Measurements from ENCODE around the gene KCNA10. TPM values are rescaled to one million over a fixed set of nuclear protein-coding genes. Genes with fewer than 3 reads are reported as not detected.

Gene KCNA10
- total RNA-seq, 1 experiment from 2014 or later: not detected

DNA sequence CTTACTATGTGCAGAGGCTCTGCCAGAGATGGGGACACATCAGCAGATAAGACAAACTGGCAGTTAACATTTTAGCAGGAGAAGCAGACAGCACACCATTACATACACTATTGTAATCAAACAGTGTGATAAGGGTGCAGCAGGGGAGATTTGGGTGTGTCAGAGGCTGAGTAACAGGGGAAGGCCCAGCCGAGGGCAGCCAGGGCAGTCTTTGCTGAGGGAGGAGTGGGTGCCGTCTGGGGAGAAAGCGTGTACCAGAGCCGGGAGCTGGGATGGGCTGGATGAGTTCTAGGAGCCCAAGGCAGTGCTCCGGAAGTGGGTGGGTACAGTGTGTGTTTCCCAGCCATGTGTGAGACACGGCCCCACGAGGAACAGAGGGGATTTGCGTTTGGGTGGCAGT, 31.2 kb downstream of the KCNA10 start:
- no peaks in the 10 kb centered on the region for H3K79me2 ChIP-seq (ENCODE audit: low read length)
- no peaks in the 10 kb centered on the region for H3F3A ChIP-seq (ENCODE audit: low read length, unreplicated experiment)
- intact Hi-C loops (cut with micrococcal nuclease): no loop called here
- no TSS peak for BruUV-seq (replicated peaks)
- peaks cover 7% of the 10 kb centered on the region; the same call in 1 of the 2 replicates for H3K4me1 ChIP-seq (ENCODE audit: insufficient read depth, low read length)
- no peak for DNase-seq
- H3K9me3 ChIP-seq (ENCODE audit: low read length): no peaks in the 10 kb centered on the region
- TF ChIP-seq EZH2phosphoT487 (IDR thresholded peaks at IDR 0.05; ENCODE audit: borderline replicate concordance, low read length): no peak
- no peak for TF ChIP-seq CTCF (conservative IDR thresholded peaks at IDR 0.05; ENCODE audit: low read depth, low read length)
- H4K20me1 ChIP-seq (ENCODE audit: low read length): no peaks in the 10 kb centered on the region
- no peak overlapping the region for H3K27ac ChIP-seq (ENCODE audit: low read length)
- no peak overlapping the region for H3K9ac ChIP-seq (ENCODE audit: low read length)
- H3K9me2 ChIP-seq (replicated peaks; ENCODE audit: low read length): no peaks in the 10 kb centered on the region
- peak; percentile 58 for ATAC-seq
- H2AFZ ChIP-seq (ENCODE audit: low read length): 0 out of 2 replicates have a peak overlapping the region, but pooled peaks have one; percentile 26
- CTCF ChIA-PET: interaction anchor here (0.9 kb wide), 1 partner anchor 8 kb away, joined by 3 read pairs; no protein-coding TSS in a partner anchor
- POLR2A ChIA-PET (ENCODE audit: unreplicated experiment): no interaction called here
- H3K4me2 ChIP-seq (ENCODE audit: low read length): no peak overlapping the region
- H3K4me3 ChIP-seq (ENCODE audit: low read length): no peak overlapping the region
- H3K27me3 ChIP-seq (ENCODE audit: low read length): no peaks in the 10 kb centered on the region
- no peaks in the 10 kb centered on the region for H3K36me3 ChIP-seq (ENCODE audit: low read depth, low read length)

DNA sequence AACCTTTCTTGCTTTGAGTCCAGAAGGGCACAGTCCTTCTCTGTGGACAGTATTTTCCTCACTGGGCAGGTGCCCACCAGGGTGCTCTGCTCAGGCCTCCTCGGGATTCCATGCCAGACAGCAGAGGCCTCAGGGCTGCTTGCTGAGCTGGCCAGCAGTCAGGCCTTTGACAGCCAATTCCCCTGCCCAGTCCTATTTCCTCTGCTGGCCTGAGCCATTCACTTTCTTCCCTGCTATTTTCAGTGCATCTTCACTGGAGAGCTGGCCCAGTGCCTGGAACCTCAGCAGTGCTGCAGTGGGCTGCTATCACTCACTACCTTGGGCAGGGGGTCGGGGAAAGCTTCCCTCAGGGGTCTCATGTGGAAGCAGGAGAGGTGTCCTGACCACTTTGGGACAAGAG, 33.2 kb downstream of the KCNA10 start:
- ChIA-PET POLR2A (ENCODE audit: unreplicated experiment) (no interaction called here), CTCF (no interaction called here)
- no peaks in the 10 kb centered on the region for H4K20me1 ChIP-seq (ENCODE audit: low read length)
- H3K9me2 ChIP-seq (replicated peaks; ENCODE audit: low read length): no peaks in the 10 kb centered on the region
- no peak for DNase-seq
- BruUV-seq (replicated peaks): no TSS peak
- H3K27ac ChIP-seq (ENCODE audit: low read length): no peak overlapping the region
- intact Hi-C loops (cut with micrococcal nuclease): no loop called here
- TF ChIP-seq EZH2phosphoT487 (IDR thresholded peaks at IDR 0.05; ENCODE audit: borderline replicate concordance, low read length): no peak
- TF ChIP-seq EZH2 (IDR thresholded peaks at IDR 0.05; ENCODE audit: low read length, unreplicated experiment): no peak
- TF ChIP-seq CTCF (conservative IDR thresholded peaks at IDR 0.05; ENCODE audit: low read depth, low read length): no peak
- no peaks in the 10 kb centered on the region for H3K9me3 ChIP-seq (ENCODE audit: low read length)
- H3K4me1 ChIP-seq (ENCODE audit: insufficient read depth, low read length): peaks cover 7% of the 10 kb centered on the region; the same call in 1 of the 2 replicates
- no peaks in the 10 kb centered on the region for H3K79me2 ChIP-seq (ENCODE audit: low read length)
- no peak overlapping the region for H3K4me2 ChIP-seq (ENCODE audit: low read length)
- H2AFZ ChIP-seq (ENCODE audit: low read length): no peak overlapping the region
- H3K36me3 ChIP-seq (ENCODE audit: low read depth, low read length): no peaks in the 10 kb centered on the region
- no peak overlapping the region for H3K4me3 ChIP-seq (ENCODE audit: low read length)
- H3F3A ChIP-seq (ENCODE audit: low read length, unreplicated experiment): no peaks in the 10 kb centered on the region
- no peaks in the 10 kb centered on the region for H3K27me3 ChIP-seq (ENCODE audit: low read length)
- no peak; the same call in 1 of the 2 replicates for ATAC-seq
- no peak overlapping the region for H3K9ac ChIP-seq (ENCODE audit: low read length)

DNA sequence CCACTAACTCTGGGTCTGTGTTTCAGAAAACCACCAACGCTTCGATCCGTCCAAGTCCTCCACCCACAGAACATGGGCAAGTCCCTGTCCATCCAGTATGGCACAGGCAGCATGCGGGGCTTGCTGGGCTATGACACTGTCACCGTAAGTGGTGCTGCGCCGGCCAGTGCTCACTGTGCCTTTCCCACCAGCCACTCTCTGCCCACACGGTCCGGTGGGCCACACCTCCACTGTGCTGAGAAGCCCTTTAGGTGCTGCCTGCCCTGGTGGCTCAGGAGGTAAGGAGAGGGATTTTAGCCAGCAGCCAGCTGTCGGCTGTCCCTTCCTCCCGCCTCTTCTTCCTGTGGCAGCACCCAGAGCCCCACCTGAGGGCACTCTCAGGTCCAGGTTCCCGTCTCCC, 34.2 kb downstream of the KCNA10 start:
- H3K27ac ChIP-seq (ENCODE audit: low read length): no peak overlapping the region
- H3K4me3 ChIP-seq (ENCODE audit: low read length): no peak overlapping the region
- no peaks in the 10 kb centered on the region for H3K9me3 ChIP-seq (ENCODE audit: low read length)
- H3K79me2 ChIP-seq (ENCODE audit: low read length): no peaks in the 10 kb centered on the region
- H3K4me1 ChIP-seq (ENCODE audit: insufficient read depth, low read length): peaks cover 7% of the 10 kb centered on the region; the same call in 1 of the 2 replicates
- BruUV-seq (replicated peaks): no TSS peak
- ChIA-PET POLR2A (ENCODE audit: unreplicated experiment) (no interaction called here), CTCF (interaction anchor here (0.7 kb wide), 1 partner anchor 10 kb away, joined by 3 read pairs; no protein-coding TSS in a partner anchor)
- H3K9ac ChIP-seq (ENCODE audit: low read length): no peak overlapping the region
- H3K36me3 ChIP-seq (ENCODE audit: low read depth, low read length): no peaks in the 10 kb centered on the region
- H3K27me3 ChIP-seq (ENCODE audit: low read length): no peaks in the 10 kb centered on the region
- H3K9me2 ChIP-seq (replicated peaks; ENCODE audit: low read length): no peaks in the 10 kb centered on the region
- no peak overlapping the region for H3K4me2 ChIP-seq (ENCODE audit: low read length)
- ATAC-seq: no peak
- H4K20me1 ChIP-seq (ENCODE audit: low read length): no peaks in the 10 kb centered on the region
- no peak for TF ChIP-seq CTCF (conservative IDR thresholded peaks at IDR 0.05; ENCODE audit: low read depth, low read length)
- TF ChIP-seq EZH2phosphoT487 (IDR thresholded peaks at IDR 0.05; ENCODE audit: borderline replicate concordance, low read length): no peak
- TF ChIP-seq EZH2 (IDR thresholded peaks at IDR 0.05; ENCODE audit: low read length, unreplicated experiment): no peak
- DNase-seq: no peak
- H3F3A ChIP-seq (ENCODE audit: low read length, unreplicated experiment): no peaks in the 10 kb centered on the region
- intact Hi-C loops (cut with micrococcal nuclease): no loop called here
- H2AFZ ChIP-seq (ENCODE audit: low read length): no peak overlapping the region
